Neural cell (in vitro differentiated cells): Measurements from ENCODE around the gene APOA1.

Experiments
- CTCF ChIP-seq: fragments of 450-650 bp; IDR thresholded peaks from 2 replicates; pipeline ENCODE4 v1.5.1; 2014; ENCODE audit warnings: antibody characterized with exemption, mild to moderate bottlenecking, moderate library complexity; ENCODE audit not compliant: poor library complexity, severe bottlenecking
- EP300 ChIP-seq: fragments of 450-650 bp; conservative IDR thresholded peaks from 2 replicates; pipeline ENCODE4 v1.6.1; 2014; ENCODE audit warnings: antibody characterized with exemption, mild to moderate bottlenecking, moderate library complexity; ENCODE audit not compliant: poor library complexity, severe bottlenecking
- POLR2AphosphoS5 ChIP-seq: IDR thresholded peaks from 2 replicates; pipeline ENCODE4 v1.6.1; 2012
- RAD21 ChIP-seq: fragments of 450-650 bp; conservative IDR thresholded peaks from 2 replicates; pipeline ENCODE4 v1.6.1; 2014; ENCODE audit warnings: antibody characterized with exemption, mild to moderate bottlenecking, moderate library complexity
- SMC3 ChIP-seq: fragments of 450-650 bp; conservative IDR thresholded peaks from 2 replicates; pipeline ENCODE4 v1.6.1; 2014; ENCODE audit warnings: antibody characterized with exemption, mild to moderate bottlenecking, moderate library complexity; ENCODE audit not compliant: poor library complexity

GRCh38 chr11:116798368-116798767, 39.1 kb downstream of the APOA1 start:
- no peak for TF ChIP-seq CTCF
- no peak for TF ChIP-seq POLR2AphosphoS5
- no peak for TF ChIP-seq RAD21
- no peak for TF ChIP-seq EP300
- TF ChIP-seq SMC3: no peak
